GM23248 (cell line): ENCODE measurements around the gene CFAP299. TPM values are rescaled to one million over a fixed set of nuclear protein-coding genes. Genes with fewer than 3 reads are reported as not detected.
"Not testable (repeated sequence)": the region's sequence is repeated elsewhere in the genome, so short reads cannot be mapped to it uniquely, and the experiment has no call there.

Experiments used
- DNase-seq: peaks from one replicate; pipeline ENCODE4 v3.0.0-alpha.2; 2015
- H2AFZ ChIP-seq: fragments of 200-600 bp; sonication (generic); 2 replicates; pipeline ENCODE4 v1.6.1; 2016; ENCODE audit warnings: antibody characterized with exemption
- H3F3A ChIP-seq: fragments of 200-600 bp; sonication (generic); 2 replicates; pipeline ENCODE4 v1.6.1; 2016; ENCODE audit warnings: mild to moderate bottlenecking, antibody characterized with exemption, mixed run types; ENCODE audit not compliant: insufficient read depth
- H3K27ac ChIP-seq: fragments of 200-600 bp; sonication (generic); 2 replicates; pipeline ENCODE4 v1.5.1; 2016; ENCODE audit warnings: mild to moderate bottlenecking
- H3K27me3 ChIP-seq: fragments of 200-600 bp; sonication (generic); replicated peaks from 2 replicates; pipeline ENCODE4 v1.6.1; 2016; ENCODE audit warnings: mild to moderate bottlenecking; ENCODE audit not compliant: insufficient read depth
- H3K36me3 ChIP-seq: fragments of 200-600 bp; sonication (generic); 2 replicates; pipeline ENCODE4 v1.6.1; 2016; ENCODE audit warnings: low read depth, mild to moderate bottlenecking
- H3K4me1 ChIP-seq: fragments of 200-600 bp; sonication (generic); 2 replicates; pipeline ENCODE4 v1.6.1; 2016; ENCODE audit warnings: mild to moderate bottlenecking; ENCODE audit not compliant: insufficient read depth
- H3K4me2 ChIP-seq: fragments of 200-600 bp; sonication (generic); one replicate; pipeline ENCODE4 v1.6.1; 2016; ENCODE audit warnings: mild to moderate bottlenecking; ENCODE audit not compliant: unreplicated experiment
- H3K4me3 ChIP-seq: fragments of 200-600 bp; sonication (generic); 2 replicates; pipeline ENCODE4 v1.5.1; 2016; ENCODE audit warnings: mild to moderate bottlenecking
- H3K79me2 ChIP-seq: fragments of 200-600 bp; sonication (generic); 2 replicates; pipeline ENCODE4 v1.6.1; 2016; ENCODE audit warnings: mild to moderate bottlenecking; ENCODE audit not compliant: insufficient read depth
- H3K9ac ChIP-seq: fragments of 200-600 bp; sonication (generic); 2 replicates; pipeline ENCODE4 v1.6.1; 2016; ENCODE audit warnings: mild to moderate bottlenecking
- H3K9me2 ChIP-seq: fragments of 200-600 bp; sonication (generic); 2 replicates; pipeline ENCODE4 v1.6.1; 2016; ENCODE audit warnings: mixed run types, mild to moderate bottlenecking, moderate library complexity; ENCODE audit not compliant: insufficient read depth
- H3K9me3 ChIP-seq: fragments of 200-600 bp; sonication (generic); one replicate; pipeline ENCODE4 v1.6.1; 2017; ENCODE audit warnings: low read depth
- H4K20me1 ChIP-seq: fragments of 200-600 bp; sonication (generic); 2 replicates; pipeline ENCODE4 v1.6.0; 2016; ENCODE audit not compliant: insufficient read depth
- EZH2 ChIP-seq: fragments of 200-600 bp; sonication (generic); IDR thresholded peaks from 2 replicates; pipeline ENCODE4 v1.6.1; 2018; ENCODE audit warnings: antibody characterized with exemption, mild to moderate bottlenecking; ENCODE audit not compliant: insufficient read depth, poor library complexity, severe bottlenecking
- EZH2phosphoT487 ChIP-seq: fragments of 200-600 bp; sonication (generic); IDR thresholded peaks from 2 replicates; pipeline ENCODE4 v1.6.1; 2018; ENCODE audit warnings: antibody characterized with exemption, moderate library complexity, mild to moderate bottlenecking, low read depth; ENCODE audit not compliant: insufficient read depth
- WGBS, 2 experiments: methylation state at CpG; one replicate each; pipeline ENCODE4 v1.1.6; 2015 to 2017; ENCODE audit warnings: low lambda C conversion rate in 2 of 2, low coverage in 1 of 2; ENCODE audit errors: missing lambda C conversion rate in 2 of 2; 5-methylcytosine and 5-hydroxymethylcytosine counted together
- in situ Hi-C: fragments of 300-500 bp; cut with MboI; formaldehyde crosslinking; loops from 2 replicates; pipeline ENCODE4 v1.15.0; 2020
- polyA plus RNA-seq: library from polyadenylated mRNA; unstranded; fragments of >200 nt; fragmentation: Nextera tagmentation; extraction: Ambion mirVana; gene quantifications from 2 replicates; pipeline ENCODE4 v1.2.1, GENCODE V29; 2016
- total RNA-seq: library from RNA; depleted of rRNA; stranded (reverse); fragments of >200 nt; shearing (Covaris generic); gene quantifications from 2 replicates; pipeline ENCODE4 v1.2.3, GENCODE V29; 2014

CFAP299 gene
- total and polyA plus RNA-seq, 2 experiments from 2014 or later = 1.0 to 1.1 TPM

DNA sequence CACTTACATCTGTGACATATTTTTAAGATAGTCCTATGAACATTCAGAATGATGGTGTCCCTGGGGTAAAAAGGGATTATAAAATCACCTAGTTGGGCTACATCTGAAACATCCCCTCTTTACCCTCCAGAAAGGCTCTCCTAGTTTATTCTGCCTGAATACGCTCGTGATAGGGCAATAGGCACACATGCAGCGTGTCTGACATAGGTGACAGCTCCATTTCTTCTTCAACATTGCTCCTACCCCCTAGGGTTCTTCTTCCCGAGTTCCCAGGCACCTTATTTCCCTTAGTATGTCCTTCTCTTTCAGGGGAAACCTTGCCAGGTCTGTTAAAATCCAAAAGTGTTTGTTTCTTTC, 27.1 kb upstream of the CFAP299 start:
- Histone ChIP-seq H3K9me2 (no peaks in the 10 kb centered on the region), H3K79me2 (no peaks in the 10 kb centered on the region), H3K4me3 (peak overlapping the region; percentile 45; the same call in 1 of the 2 replicates), H3K27ac (peak overlapping the region; percentile 83), H3K9ac (peak overlapping the region; percentile 53), H2AFZ (peak overlapping the region; percentile 37), H3K27me3 (no peaks in the 10 kb centered on the region), H3K36me3 (no peaks in the 10 kb centered on the region), H3K9me3 (no peaks in the 10 kb centered on the region), H3K4me1 (peaks cover 69% of the 10 kb centered on the region), H3F3A (peaks cover 68% of the 10 kb centered on the region), H4K20me1 (no peaks in the 10 kb centered on the region), H3K4me2 (peak overlapping the region; percentile 77)
- in situ Hi-C loops = loop anchor here (25.0 kb wide), 1 partner anchor 1371 kb away; the partner anchor contains the start of gene PAQR3
- no peak for TF ChIP-seq EZH2
- TF ChIP-seq EZH2phosphoT487 = no peak
- 57 to 64% methylated on average over 4 of the region's 4 CpGs for WGBS, 2 experiments
- peak; percentile 20 for DNase-seq

DNA sequence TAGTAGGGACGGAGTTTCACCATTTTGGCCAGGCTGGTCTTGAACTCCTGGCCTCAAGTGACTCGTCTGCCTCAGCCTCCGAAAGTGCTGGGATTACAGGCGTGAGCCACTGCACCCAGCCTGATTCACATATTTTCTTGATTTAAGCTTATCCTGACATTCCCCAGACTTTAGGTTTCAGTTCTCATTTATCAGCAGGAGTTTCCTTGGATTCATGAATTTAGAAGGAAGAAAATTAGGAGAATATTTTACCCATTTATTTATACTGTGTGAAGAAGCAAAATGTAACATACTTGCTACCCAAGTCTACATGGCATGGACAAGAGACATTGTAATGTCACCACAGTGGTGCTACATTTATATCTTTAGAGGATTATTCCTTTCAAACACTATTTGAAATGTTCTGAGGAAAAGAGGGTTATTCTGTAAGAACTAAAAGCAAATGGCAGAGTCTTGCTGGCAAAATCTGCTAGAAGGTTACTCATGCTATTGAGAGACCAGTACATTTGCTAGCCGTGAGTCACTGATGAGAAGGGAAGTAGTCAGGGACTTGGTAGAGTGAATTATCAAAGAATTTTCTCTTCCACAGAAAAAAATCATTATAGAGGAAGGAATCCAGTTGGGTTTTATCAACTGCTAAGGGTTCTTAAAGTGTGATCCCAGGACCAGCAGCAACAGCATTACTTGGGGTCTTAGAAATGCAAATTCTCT, 26.1 kb upstream of the CFAP299 start:
- Histone ChIP-seq H3K9me3 (no peaks in the 10 kb centered on the region), H3K9me2 (no peaks in the 10 kb centered on the region), H2AFZ (peak overlapping the region; percentile 37), H3K4me2 (peak overlapping the region; percentile 77), H4K20me1 (no peaks in the 10 kb centered on the region), H3K27me3 (no peaks in the 10 kb centered on the region), H3K79me2 (no peaks in the 10 kb centered on the region), H3K9ac (peak overlapping the region; percentile 53), H3F3A (peaks cover 60% of the 10 kb centered on the region), H3K4me1 (peaks cover 66% of the 10 kb centered on the region), H3K36me3 (no peaks in the 10 kb centered on the region), H3K27ac (peak overlapping the region; percentile 83), H3K4me3 (peak overlapping the region; percentile 45)
- peak; percentile 97 for DNase-seq
- 17 to 18% methylated on average over 5 of the region's 5 CpGs for WGBS, 2 experiments
- TF ChIP-seq EZH2phosphoT487 (no peak), EZH2 (no peak)
- in situ Hi-C loops = loop anchor here (10.0 to 25.0 kb wide), 2 partner anchors 85 to 1372 kb away; partner anchors contain the start of gene PAQR3

DNA sequence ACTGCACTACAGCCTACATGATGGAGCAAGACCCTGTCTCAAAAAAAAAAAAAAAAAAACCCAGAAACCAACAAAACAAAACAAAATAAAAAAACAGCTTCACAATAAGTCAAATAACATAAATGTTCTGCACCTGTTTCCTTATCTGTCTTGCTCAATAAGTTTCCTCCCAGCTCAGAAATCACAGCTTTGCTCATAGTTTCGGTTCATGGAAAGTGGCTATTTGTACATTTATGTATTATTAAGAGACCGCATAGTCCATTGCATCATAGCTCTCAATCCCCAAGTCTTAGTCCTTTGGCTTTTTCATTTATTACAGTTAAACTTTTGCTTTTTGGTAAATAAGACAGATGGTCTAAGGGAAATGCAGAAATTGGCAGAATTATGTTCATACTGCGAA, 24.4 kb upstream of the CFAP299 start:
- H3K4me1 ChIP-seq = peaks cover 49% of the 10 kb centered on the region
- no peak overlapping the region for H3K9ac ChIP-seq
- no peak overlapping the region for H3K4me2 ChIP-seq
- DNase-seq = no peak
- no peak overlapping the region for H2AFZ ChIP-seq
- no peaks in the 10 kb centered on the region for H3K36me3 ChIP-seq
- no peaks in the 10 kb centered on the region for H3K9me2 ChIP-seq
- H3K27me3 ChIP-seq = no peaks in the 10 kb centered on the region
- WGBS, 2 experiments = 97 to 99% methylated on average over 3 of the region's 3 CpGs
- TF ChIP-seq EZH2 (no peak), EZH2phosphoT487 (no peak)
- no peaks in the 10 kb centered on the region for H3K9me3 ChIP-seq
- no peaks in the 10 kb centered on the region for H3K79me2 ChIP-seq
- in situ Hi-C loops = loop anchor here (10.0 to 25.0 kb wide), 2 partner anchors 86 to 1374 kb away; partner anchors contain the start of gene PAQR3
- H4K20me1 ChIP-seq = no peaks in the 10 kb centered on the region
- peaks cover 43% of the 10 kb centered on the region for H3F3A ChIP-seq
- no peak overlapping the region for H3K27ac ChIP-seq
- no peak overlapping the region for H3K4me3 ChIP-seq

DNA sequence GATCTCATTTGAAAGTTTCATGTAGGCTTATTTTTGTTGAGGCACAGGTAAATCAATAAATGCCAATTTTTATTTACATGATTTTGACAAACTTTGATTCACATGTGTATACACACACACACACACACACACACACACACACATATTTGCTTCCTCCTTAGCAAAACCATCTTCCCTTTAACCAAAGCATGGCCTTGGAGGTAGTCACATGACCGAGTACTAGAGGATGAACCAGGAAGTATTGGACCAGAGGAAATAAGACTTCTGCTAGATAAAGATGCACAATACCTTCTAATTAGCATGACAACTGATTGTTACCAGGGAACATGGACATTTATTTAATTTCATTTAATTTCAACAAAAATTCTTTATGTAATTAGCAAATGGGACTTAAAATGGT, 23.4 kb upstream of the CFAP299 start:
- no peak overlapping the region for H3K9ac ChIP-seq
- H3K4me3 ChIP-seq = no peak overlapping the region
- in situ Hi-C loops = loop anchor here (10.0 to 25.0 kb wide), 2 partner anchors 87 to 1375 kb away; partner anchors contain the start of gene PAQR3
- H3K79me2 ChIP-seq = no peaks in the 10 kb centered on the region
- 57 to 74% methylated on average over 1 of the region's 1 CpG for WGBS, 2 experiments
- TF ChIP-seq EZH2 = no peak
- no peak for TF ChIP-seq EZH2phosphoT487
- H3K27ac ChIP-seq = no peak overlapping the region
- peaks cover 39% of the 10 kb centered on the region for H3K4me1 ChIP-seq
- no peak overlapping the region for H3K4me2 ChIP-seq
- H3K36me3 ChIP-seq = no peaks in the 10 kb centered on the region
- H3K27me3 ChIP-seq = no peaks in the 10 kb centered on the region
- no peaks in the 10 kb centered on the region for H4K20me1 ChIP-seq
- no peaks in the 10 kb centered on the region for H3K9me3 ChIP-seq
- no peak overlapping the region for H2AFZ ChIP-seq
- H3K9me2 ChIP-seq = no peaks in the 10 kb centered on the region
- no peak for DNase-seq
- peaks cover 33% of the 10 kb centered on the region for H3F3A ChIP-seq

DNA sequence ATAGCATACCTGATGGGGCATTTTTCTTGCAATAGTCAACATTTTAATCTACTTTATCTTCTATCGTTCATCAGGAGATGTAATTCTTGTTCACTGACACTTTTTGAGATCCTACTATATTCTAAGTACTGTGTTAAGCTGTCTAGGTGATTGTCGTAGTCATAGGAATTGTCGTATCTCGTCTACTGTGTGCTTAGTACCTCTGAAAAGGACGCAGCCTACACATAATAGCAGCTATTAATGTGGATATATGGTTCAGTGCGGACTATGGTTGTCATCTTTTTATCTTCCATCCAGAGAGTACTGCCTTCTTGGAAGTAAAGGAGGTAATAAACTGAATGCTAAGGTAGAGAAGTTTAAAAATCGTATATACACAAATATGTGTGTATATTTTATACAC, 21.9 kb upstream of the CFAP299 start:
- H3K4me2 ChIP-seq = peak overlapping the region; percentile 43
- H4K20me1 ChIP-seq = no peaks in the 10 kb centered on the region
- no peak overlapping the region for H3K9ac ChIP-seq
- no peaks in the 10 kb centered on the region for H3K9me2 ChIP-seq
- H2AFZ ChIP-seq = no peak overlapping the region
- no peaks in the 10 kb centered on the region for H3K79me2 ChIP-seq
- 85 to 86% methylated on average over 7 of the region's 7 CpGs for WGBS, 2 experiments
- H3F3A ChIP-seq = peaks cover 24% of the 10 kb centered on the region
- no peaks in the 10 kb centered on the region for H3K27me3 ChIP-seq
- in situ Hi-C loops = loop anchor here (10.0 to 25.0 kb wide), 2 partner anchors 89 to 1376 kb away; partner anchors contain the start of gene PAQR3
- H3K4me3 ChIP-seq = no peak overlapping the region
- H3K9me3 ChIP-seq = no peaks in the 10 kb centered on the region
- no peak for DNase-seq
- no peak for TF ChIP-seq EZH2
- no peak for TF ChIP-seq EZH2phosphoT487
- H3K27ac ChIP-seq = no peak overlapping the region
- H3K36me3 ChIP-seq = no peaks in the 10 kb centered on the region
- H3K4me1 ChIP-seq = peaks cover 26% of the 10 kb centered on the region

DNA sequence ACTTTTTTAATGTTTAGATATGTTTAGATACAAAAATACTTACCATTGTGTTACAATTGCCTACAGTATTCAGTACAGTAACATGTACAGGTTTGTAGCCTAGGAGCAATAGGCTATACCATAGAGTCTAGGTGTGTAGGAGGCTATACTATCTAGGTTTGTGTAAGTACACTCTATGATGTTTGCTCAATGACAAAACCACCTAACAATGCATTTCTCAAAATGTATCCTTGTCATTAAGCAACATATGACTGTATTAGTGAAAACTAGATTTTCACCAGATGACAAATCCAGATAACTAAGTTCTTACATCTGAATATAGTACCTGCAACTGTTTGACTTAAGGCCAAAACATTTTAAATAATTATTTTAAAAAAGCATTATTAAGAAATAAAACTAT, 19.7 kb upstream of the CFAP299 start:
- DNase-seq = peak; percentile 26
- H3K4me3 ChIP-seq, H3K79me2 ChIP-seq, H3K36me3 ChIP-seq, H3K27me3 ChIP-seq, H4K20me1 ChIP-seq, H3K27ac ChIP-seq, H3K4me2 ChIP-seq, H3K9me2 ChIP-seq, H2AFZ ChIP-seq, H3K9ac ChIP-seq, H3K9me3 ChIP-seq, H3F3A ChIP-seq: not testable (repeated sequence)
- H3K4me1 ChIP-seq = peaks cover 18% of the 10 kb centered on the region
- in situ Hi-C loops = loop anchor here (10.0 to 25.0 kb wide), 2 partner anchors 91 to 1379 kb away; partner anchors contain the start of gene PAQR3
